GM10266 (cell line): ENCODE measurements around the gene EVI5L.

Source experiments
- DNase-seq: peaks from one replicate; pipeline ENCODE4 v3.0.0; 2012; ENCODE audit errors: extremely low spot score
- CTCF ChIP-seq: IDR thresholded peaks from 2 replicates; pipeline ENCODE4 v1.5.1; 2012; ENCODE audit warnings: mild to moderate bottlenecking, low read depth; ENCODE audit not compliant: control insufficient read depth, insufficient read depth; ENCODE audit errors: missing control alignments

The EVI5L gene

GRCh38 chr19:7861619-7862412, 31.8 kb downstream of the EVI5L start:
- peak; percentile 19 for TF ChIP-seq CTCF
- no peak for DNase-seq

- no peak for TF ChIP-seq CTCF
- DNase-seq, result peak; percentile 96
Observed at GRCh38 chr19:7862413-7862951, 32.5 kb downstream of the EVI5L start.

- no peak for DNase-seq
- no peak for TF ChIP-seq CTCF
Observed at GRCh38 chr19:7863157-7863970, 33.3 kb downstream of the EVI5L start.

GRCh38 chr19:7863971-7864689, 34.1 kb downstream of the EVI5L start:
- TF ChIP-seq CTCF, result no peak
- DNase-seq, result no peak

GRCh38 chr19:7864690-7865074, 34.7 kb downstream of the EVI5L start:
- TF ChIP-seq CTCF, result no peak
- no peak for DNase-seq

- no peak for TF ChIP-seq CTCF
- no peak for DNase-seq
Observed at GRCh38 chr19:7865262-7865911, 35.4 kb downstream of the EVI5L start.
